Measurements from ENCODE around the gene CDKL1. TPM values are rescaled to one million over a fixed set of nuclear protein-coding genes. Genes with fewer than 3 reads are reported as not detected.
"Not testable (repeated sequence)": the region's sequence is repeated elsewhere in the genome, so short reads cannot be mapped to it uniquely, and the experiment has no call there.

CDKL1 gene
- polyA plus RNA-seq, 1 of the 3 experiments (the other 2 are of a cell fraction): 2.5 TPM

DNA sequence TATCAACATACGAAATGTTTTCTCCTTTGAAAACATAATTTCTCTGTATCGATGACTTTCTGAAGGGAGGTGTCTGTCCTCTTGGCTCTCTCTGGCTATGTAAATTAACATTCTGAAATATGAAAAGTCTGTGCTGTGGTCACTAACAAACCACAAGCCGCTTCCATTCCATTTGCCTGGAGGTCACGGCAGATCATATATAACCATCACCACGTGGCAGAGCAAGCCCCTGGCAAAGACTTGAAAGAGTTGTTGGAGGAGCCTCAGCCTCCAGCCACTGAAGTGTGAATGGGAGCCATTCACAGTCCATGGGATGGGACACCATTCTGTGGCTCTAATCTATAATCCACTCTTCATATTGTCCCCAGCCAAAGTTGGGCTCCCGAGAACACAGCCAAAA is 39.6 kb downstream of the CDKL1 start:
- H3F3A ChIP-seq (replicated peaks; ENCODE audit: insufficient read depth): no peaks in the 10 kb centered on the region
- H3K9ac ChIP-seq: no peak overlapping the region
- no peaks in the 10 kb centered on the region for H3K79me2 ChIP-seq (ENCODE audit: insufficient read depth)
- TF ChIP-seq RXRA (IDR thresholded peaks at IDR 0.05; ENCODE audit: borderline replicate concordance, low read depth) (no peak), GABPA (IDR thresholded peaks at IDR 0.05; ENCODE audit: low read depth) (no peak), YY1 (IDR thresholded peaks at IDR 0.05; ENCODE audit: low read depth) (no peak), SIN3A (IDR thresholded peaks at IDR 0.05; ENCODE audit: borderline replicate concordance, low read depth, low read length) (no peak), FOXJ3 (CRISPR knock-in tag; IDR thresholded peaks at IDR 0.05) (no peak), NFIC (IDR thresholded peaks at IDR 0.05; ENCODE audit: borderline replicate concordance) (no peak), EZH2phosphoT487 (IDR thresholded peaks at IDR 0.05; ENCODE audit: borderline replicate concordance, low read depth) (no peak), TCF12 (IDR thresholded peaks at IDR 0.05) (no peak), RAD21 (IDR thresholded peaks at IDR 0.05; ENCODE audit: low read length) (no peak), EP300 (IDR thresholded peaks at IDR 0.05; ENCODE audit: borderline replicate concordance in 1 of 2, low read depth in 1 of 2, low read length in 1 of 2) (no peak), ELF1 (IDR thresholded peaks at IDR 0.05) (no peak)
- TF ChIP-seq, protein P1, sequence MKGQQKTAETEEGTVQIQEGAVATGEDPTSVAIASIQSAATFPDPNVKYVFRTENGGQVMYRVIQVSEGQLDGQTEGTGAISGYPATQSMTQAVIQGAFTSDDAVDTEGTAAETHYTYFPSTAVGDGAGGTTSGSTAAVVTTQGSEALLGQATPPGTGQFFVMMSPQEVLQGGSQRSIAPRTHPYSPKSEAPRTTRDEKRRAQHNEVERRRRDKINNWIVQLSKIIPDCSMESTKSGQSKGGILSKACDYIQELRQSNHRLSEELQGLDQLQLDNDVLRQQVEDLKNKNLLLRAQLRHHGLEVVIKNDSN (IDR thresholded peaks at IDR 0.05; ENCODE audit: borderline replicate concordance, low read depth): no peak
- TF ChIP-seq, protein P2, sequence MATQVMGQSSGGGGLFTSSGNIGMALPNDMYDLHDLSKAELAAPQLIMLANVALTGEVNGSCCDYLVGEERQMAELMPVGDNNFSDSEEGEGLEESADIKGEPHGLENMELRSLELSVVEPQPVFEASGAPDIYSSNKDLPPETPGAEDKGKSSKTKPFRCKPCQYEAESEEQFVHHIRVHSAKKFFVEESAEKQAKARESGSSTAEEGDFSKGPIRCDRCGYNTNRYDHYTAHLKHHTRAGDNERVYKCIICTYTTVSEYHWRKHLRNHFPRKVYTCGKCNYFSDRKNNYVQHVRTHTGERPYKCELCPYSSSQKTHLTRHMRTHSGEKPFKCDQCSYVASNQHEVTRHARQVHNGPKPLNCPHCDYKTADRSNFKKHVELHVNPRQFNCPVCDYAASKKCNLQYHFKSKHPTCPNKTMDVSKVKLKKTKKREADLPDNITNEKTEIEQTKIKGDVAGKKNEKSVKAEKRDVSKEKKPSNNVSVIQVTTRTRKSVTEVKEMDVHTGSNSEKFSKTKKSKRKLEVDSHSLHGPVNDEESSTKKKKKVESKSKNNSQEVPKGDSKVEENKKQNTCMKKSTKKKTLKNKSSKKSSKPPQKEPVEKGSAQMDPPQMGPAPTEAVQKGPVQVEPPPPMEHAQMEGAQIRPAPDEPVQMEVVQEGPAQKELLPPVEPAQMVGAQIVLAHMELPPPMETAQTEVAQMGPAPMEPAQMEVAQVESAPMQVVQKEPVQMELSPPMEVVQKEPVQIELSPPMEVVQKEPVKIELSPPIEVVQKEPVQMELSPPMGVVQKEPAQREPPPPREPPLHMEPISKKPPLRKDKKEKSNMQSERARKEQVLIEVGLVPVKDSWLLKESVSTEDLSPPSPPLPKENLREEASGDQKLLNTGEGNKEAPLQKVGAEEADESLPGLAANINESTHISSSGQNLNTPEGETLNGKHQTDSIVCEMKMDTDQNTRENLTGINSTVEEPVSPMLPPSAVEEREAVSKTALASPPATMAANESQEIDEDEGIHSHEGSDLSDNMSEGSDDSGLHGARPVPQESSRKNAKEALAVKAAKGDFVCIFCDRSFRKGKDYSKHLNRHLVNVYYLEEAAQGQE (IDR thresholded peaks at IDR 0.05; ENCODE audit: low read depth, low read length): no peak
- H3K4me1 ChIP-seq (ENCODE audit: control insufficient read depth in 1 of 2, insufficient read depth in 2 of 2, low read depth in 1 of 2, low read length in 1 of 2): no peaks in the 10 kb centered on the region; a peak in 1 of 4 replicates
- H3K9me2 ChIP-seq: no peaks in the 10 kb centered on the region
- H3K4me3 ChIP-seq (ENCODE audit: low read depth in 2 of 2, low read length in 1 of 2): no peak overlapping the region
- no peaks in the 10 kb centered on the region for H4K20me1 ChIP-seq (ENCODE audit: insufficient read depth)
- no peak for DNase-seq
- no peak overlapping the region for H2AFZ ChIP-seq (ENCODE audit: low read depth)
- H3K4me2 ChIP-seq: no peak overlapping the region
- CTCF ChIA-PET: no interaction called here
- H3K36me3 ChIP-seq (replicated peaks in 1 of 2; ENCODE audit: control insufficient read depth in 1 of 2, insufficient read depth in 2 of 2, low read length in 1 of 2): peaks cover 0 to 3% of the 10 kb centered on the region in 2 experiments
- no peaks in the 10 kb centered on the region for H3K27me3 ChIP-seq (ENCODE audit: insufficient read depth)
- WGBS (ENCODE audit: low lambda C conversion rate): 90% methylated on average over 6 of the region's 6 CpGs
- H3K9me3 ChIP-seq: no peaks in the 10 kb centered on the region
- H3K27ac ChIP-seq (ENCODE audit: low read depth in 2 of 2, low read length in 1 of 2): no peak overlapping the region
- POLR2A ChIA-PET: no interaction called here

DNA sequence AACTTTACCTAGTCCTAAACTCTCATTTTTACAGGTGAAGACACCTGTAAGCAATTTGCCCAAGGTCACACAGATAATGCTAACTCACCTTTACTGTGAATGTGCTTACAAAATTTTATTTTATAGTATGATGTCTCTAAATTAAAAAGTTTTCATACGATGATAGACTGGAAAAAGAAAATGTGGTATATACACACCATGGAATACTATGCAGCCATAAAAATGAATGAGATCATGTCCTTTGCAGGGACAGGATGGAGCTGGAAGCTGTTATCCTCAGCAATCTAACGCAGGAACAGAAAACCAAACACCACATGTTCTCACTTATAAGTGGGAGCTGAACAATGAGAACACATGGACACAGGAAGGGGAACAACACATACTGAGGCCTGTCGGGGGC is 40.4 kb downstream of the CDKL1 start:
- DNase-seq; H3F3A ChIP-seq (replicated peaks; ENCODE audit: insufficient read depth); H4K20me1 ChIP-seq (ENCODE audit: insufficient read depth); H3K4me3 ChIP-seq (ENCODE audit: low read depth in 2 of 2, low read length in 1 of 2); H3K36me3 ChIP-seq (replicated peaks in 1 of 2; ENCODE audit: control insufficient read depth in 1 of 2, insufficient read depth in 2 of 2, low read length in 1 of 2); H2AFZ ChIP-seq (ENCODE audit: low read depth); H3K9me3 ChIP-seq; H3K9me2 ChIP-seq; H3K9ac ChIP-seq; POLR2A ChIA-PET; H3K4me2 ChIP-seq; H3K27me3 ChIP-seq (ENCODE audit: insufficient read depth); H3K79me2 ChIP-seq (ENCODE audit: insufficient read depth); H3K4me1 ChIP-seq (ENCODE audit: control insufficient read depth in 1 of 2, insufficient read depth in 2 of 2, low read depth in 1 of 2, low read length in 1 of 2); H3K27ac ChIP-seq (ENCODE audit: low read depth in 2 of 2, low read length in 1 of 2): not testable (repeated sequence)
- CTCF ChIA-PET: interaction anchor here (0.9 to 1.6 kb wide), 3 partner anchors 9 to 35 kb away, joined by 3 to 7 read pairs (median 4); no protein-coding TSS in a partner anchor
- 93% methylated on average over 3 of the region's 3 CpGs for WGBS (ENCODE audit: low lambda C conversion rate)
